Stimulated activated effector memory CD8-positive, alpha-beta T cell treated with anti-CD3 and anti-CD28 coated beads, Interleukin-12 subunit alpha, Interleukin-12 subunit beta, amount 100 ng/mL, for 72 hours (primary cell): ENCODE results near the gene DNAJA3.

Experiments
- ATAC-seq: fragments of 150-1000 bp; cut with Tn5 transposase; 2 replicates; pipeline ENCODE4 v1.10.0; 2021
- DNase-seq, 2 donors: peaks; one replicate each; pipeline ENCODE4 v3.0.0; 2021 to 2022; ENCODE audit warnings: low spot score in 2 of 2
- H3K27ac Mint-ChIP-seq: one replicate; pipeline ENCODE4 v1.8.0; 2022; ENCODE audit warnings: mild to moderate bottlenecking, mixed read lengths
- H3K36me3 Mint-ChIP-seq: one replicate; pipeline ENCODE4 v1.8.0; 2022; ENCODE audit warnings: mild to moderate bottlenecking, mixed read lengths
- H3K4me1 Mint-ChIP-seq: one replicate; pipeline ENCODE4 v1.8.0; 2022; ENCODE audit warnings: mixed read lengths
- H3K4me3 Mint-ChIP-seq: one replicate; pipeline ENCODE4 v1.8.0; 2022; ENCODE audit warnings: mild to moderate bottlenecking, mixed read lengths
- H3K9me3 Mint-ChIP-seq: one replicate; pipeline ENCODE4 v1.8.0; 2022; ENCODE audit warnings: mixed read lengths

DNAJA3 gene

GRCh38 chr16:4384509-4384942, 41.1 kb upstream of the DNAJA3 start:
- ATAC-seq (no peak), DNase-seq (no peak)
- peaks cover 70% of the 10 kb centered on the region for H3K36me3 Mint-ChIP-seq
- no peaks in the 10 kb centered on the region for H3K4me1 Mint-ChIP-seq
- no peak overlapping the region for H3K4me3 Mint-ChIP-seq
- H3K9me3 Mint-ChIP-seq, result no peaks in the 10 kb centered on the region
- no peak overlapping the region for H3K27ac Mint-ChIP-seq

GRCh38 chr16:4385066-4385788, 40.4 kb upstream of the DNAJA3 start:
- Mint-ChIP-seq H3K4me3 (no peak overlapping the region), H3K27ac (peak overlapping the region; percentile 81), H3K4me1 (no peaks in the 10 kb centered on the region), H3K36me3 (peaks cover 73% of the 10 kb centered on the region), H3K9me3 (no peaks in the 10 kb centered on the region)
- no peak for ATAC-seq
- DNase-seq, result no peak

GRCh38 chr16:4385789-4386450, 39.7 kb upstream of the DNAJA3 start:
- DNase-seq (no peak), ATAC-seq (no peak)
- Mint-ChIP-seq H3K9me3 (no peaks in the 10 kb centered on the region), H3K4me1 (no peaks in the 10 kb centered on the region), H3K36me3 (peaks cover 69% of the 10 kb centered on the region), H3K27ac (peak overlapping the region; percentile 81), H3K4me3 (no peak overlapping the region)

- peaks cover 64% of the 10 kb centered on the region for H3K36me3 Mint-ChIP-seq
- peak overlapping the region; percentile 81 for H3K27ac Mint-ChIP-seq
- no peak for ATAC-seq
Measured at GRCh38 chr16:4386451-4386805, 39.2 kb upstream of the DNAJA3 start.

GRCh38 chr16:4386951-4387565, 38.6 kb upstream of the DNAJA3 start:
- no peak for DNase-seq
- Mint-ChIP-seq H3K36me3 (peaks cover 59% of the 10 kb centered on the region), H3K27ac (peak overlapping the region; percentile 81)

More at GRCh38 chr16:4386451-4386805, 39.2 kb upstream of the DNAJA3 start:
- Mint-ChIP-seq H3K4me1 (no peaks in the 10 kb centered on the region), H3K9me3 (no peaks in the 10 kb centered on the region), H3K4me3 (no peak overlapping the region)
- DNase-seq, result no peak

GRCh38 chr16:4387781-4388180, 37.9 kb upstream of the DNAJA3 start:
- DNase-seq, result no peak
- H3K4me1 Mint-ChIP-seq, result no peaks in the 10 kb centered on the region
- no peak for ATAC-seq
- H3K9me3 Mint-ChIP-seq, result no peaks in the 10 kb centered on the region
- H3K27ac Mint-ChIP-seq, result no peak overlapping the region
- H3K4me3 Mint-ChIP-seq, result no peak overlapping the region
- H3K36me3 Mint-ChIP-seq, result peaks cover 55% of the 10 kb centered on the region

More at GRCh38 chr16:4386951-4387565, 38.6 kb upstream of the DNAJA3 start:
- ATAC-seq, result no peak
- Mint-ChIP-seq H3K4me3 (no peak overlapping the region), H3K9me3 (no peaks in the 10 kb centered on the region), H3K4me1 (no peaks in the 10 kb centered on the region)

- peaks cover 54% of the 10 kb centered on the region for H3K36me3 Mint-ChIP-seq
- H3K27ac Mint-ChIP-seq, result no peak overlapping the region
- H3K4me1 Mint-ChIP-seq, result no peaks in the 10 kb centered on the region
- no peaks in the 10 kb centered on the region for H3K9me3 Mint-ChIP-seq
- H3K4me3 Mint-ChIP-seq, result no peak overlapping the region
- ATAC-seq (no peak), DNase-seq (no peak)
Measured at GRCh38 chr16:4388271-4389021, 37.2 kb upstream of the DNAJA3 start.

GRCh38 chr16:4389051-4389955, 36.4 kb upstream of the DNAJA3 start:
- H3K4me1 Mint-ChIP-seq, result no peaks in the 10 kb centered on the region
- peak overlapping the region; percentile 43 for H3K27ac Mint-ChIP-seq
- H3K4me3 Mint-ChIP-seq, result no peak overlapping the region
- no peak for DNase-seq
- no peak for ATAC-seq
- peaks cover 57% of the 10 kb centered on the region for H3K36me3 Mint-ChIP-seq
- no peaks in the 10 kb centered on the region for H3K9me3 Mint-ChIP-seq

GRCh38 chr16:4390266-4391260, 35.1 kb upstream of the DNAJA3 start:
- DNase-seq (no peak), ATAC-seq (no peak)
- peaks cover 3% of the 10 kb centered on the region for H3K4me1 Mint-ChIP-seq
- H3K36me3 Mint-ChIP-seq, result peaks cover 63% of the 10 kb centered on the region
- no peaks in the 10 kb centered on the region for H3K9me3 Mint-ChIP-seq
- no peak overlapping the region for H3K4me3 Mint-ChIP-seq
- peak overlapping the region; percentile 43 for H3K27ac Mint-ChIP-seq

GRCh38 chr16:4391631-4392381, 33.9 kb upstream of the DNAJA3 start:
- H3K4me3 Mint-ChIP-seq, result no peak overlapping the region

GRCh38 chr16:4392382-4393239, 33.1 kb upstream of the DNAJA3 start:
- Mint-ChIP-seq H3K4me1 (peaks cover 6% of the 10 kb centered on the region), H3K36me3 (peaks cover 67% of the 10 kb centered on the region), H3K9me3 (no peaks in the 10 kb centered on the region), H3K27ac (peak overlapping the region; percentile 40), H3K4me3 (no peak overlapping the region)
- DNase-seq, result no peak
- ATAC-seq, result no peak

More at GRCh38 chr16:4391631-4392381, 33.9 kb upstream of the DNAJA3 start:
- Mint-ChIP-seq H3K27ac (peak overlapping the region; percentile 23), H3K4me1 (peaks cover 6% of the 10 kb centered on the region), H3K9me3 (no peaks in the 10 kb centered on the region), H3K36me3 (peaks cover 63% of the 10 kb centered on the region)
- DNase-seq (no peak), ATAC-seq (no peak)

GRCh38 chr16:4393240-4393600, 32.4 kb upstream of the DNAJA3 start:
- peaks cover 6% of the 10 kb centered on the region for H3K4me1 Mint-ChIP-seq
- peak overlapping the region; percentile 40 for H3K27ac Mint-ChIP-seq
- H3K9me3 Mint-ChIP-seq, result no peaks in the 10 kb centered on the region
- H3K36me3 Mint-ChIP-seq, result peaks cover 74% of the 10 kb centered on the region
- ATAC-seq, result no peak
- DNase-seq, result no peak
- H3K4me3 Mint-ChIP-seq, result no peak overlapping the region
